Effector CD8-positive, alpha-beta T cell (primary cell): Measurements from ENCODE around the gene PDE6H.

Experiments
- DNase-seq: peaks from one replicate; lab custom pipeline; 2025; lab: John Stamatoyannopoulos, UW

Gene PDE6H

DNA sequence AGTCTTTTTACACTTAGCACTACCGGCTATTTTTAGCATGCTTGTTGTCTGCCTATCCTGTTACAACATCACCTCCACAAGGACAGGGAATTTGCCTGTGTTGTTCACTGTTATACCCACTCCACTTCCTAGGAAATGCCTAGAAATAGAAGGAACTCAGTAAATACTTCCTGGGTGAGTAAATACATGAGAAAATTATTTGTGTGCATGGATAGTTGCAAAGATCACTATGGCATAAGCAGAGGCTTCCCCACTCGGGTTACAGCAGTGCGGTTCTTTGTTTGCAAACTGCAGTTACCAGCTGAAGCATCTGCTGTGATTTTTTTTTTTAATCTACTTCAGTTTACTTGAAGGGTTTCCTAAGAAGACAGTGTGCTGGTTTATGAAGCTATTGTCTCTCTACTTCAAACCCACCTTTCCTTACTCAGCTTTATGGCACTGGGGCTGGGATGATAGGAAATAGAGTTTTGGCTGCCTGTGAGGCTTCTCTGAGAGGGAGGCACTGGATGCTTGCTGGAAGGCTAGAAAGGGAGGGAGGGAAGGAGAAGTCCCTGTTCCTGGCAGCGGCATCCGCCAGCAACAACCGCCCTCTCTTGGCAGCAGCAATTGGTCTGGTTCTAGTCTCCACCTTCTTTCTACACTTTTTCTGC, 29.0 kb downstream of the PDE6H start:
- no peak for DNase-seq

DNA sequence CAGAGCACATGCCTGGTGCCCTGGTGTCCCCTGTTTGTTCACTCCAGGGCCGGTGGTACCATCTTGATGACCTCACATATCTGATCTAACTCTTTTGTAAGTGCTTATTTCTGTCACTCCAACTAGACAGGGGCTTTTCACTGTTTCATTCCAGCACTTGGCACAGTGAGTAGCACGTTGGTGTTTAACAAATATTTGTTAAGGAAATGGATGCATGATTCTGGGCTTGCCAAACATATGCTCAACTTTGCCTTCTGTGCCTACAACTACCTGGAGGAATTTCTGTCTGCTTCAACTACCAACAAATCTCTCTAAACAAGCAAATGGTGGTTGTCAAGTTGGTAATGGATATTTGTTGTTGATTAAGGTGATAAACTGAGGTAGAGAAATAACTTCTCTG, 31.6 kb downstream of the PDE6H start:
- no peak for DNase-seq

DNA sequence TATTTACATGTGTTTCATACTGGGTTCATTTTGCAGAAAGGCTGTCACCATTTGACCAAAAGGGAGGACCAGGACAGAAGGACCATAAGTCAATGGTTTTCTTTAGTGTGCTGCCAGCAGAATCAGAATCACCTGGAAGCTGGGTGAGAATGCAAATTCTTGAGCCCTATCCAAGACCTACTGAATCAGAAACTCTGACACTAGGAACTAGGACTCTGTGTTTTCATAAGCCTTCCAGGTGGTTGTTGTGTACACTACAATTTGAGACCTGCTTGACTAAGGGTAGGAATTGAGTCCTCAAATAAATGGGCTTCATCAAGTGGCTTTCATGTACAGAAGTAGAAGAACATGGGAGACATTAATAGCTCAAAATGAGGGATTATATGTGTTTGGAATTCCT, 32.2 kb downstream of the PDE6H start:
- no peak for DNase-seq

DNA sequence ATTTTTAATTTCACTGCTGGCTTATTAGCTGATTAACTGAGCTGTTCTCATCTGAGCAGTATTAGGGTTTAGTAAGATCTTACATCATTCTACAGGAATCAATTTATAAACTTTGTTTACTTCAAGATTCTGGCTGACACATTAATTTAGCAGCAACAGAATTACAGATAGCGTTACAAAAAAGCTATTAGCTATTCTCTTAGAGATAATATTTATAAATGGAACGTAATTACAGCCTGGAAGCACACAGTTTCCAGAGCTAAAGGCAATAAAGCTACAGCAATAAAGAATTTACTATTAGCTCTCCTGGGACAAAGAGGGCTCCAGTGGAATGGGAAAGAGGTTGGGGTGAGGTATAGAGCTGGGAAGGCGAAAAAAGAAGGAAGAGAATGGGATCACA, 34.7 kb downstream of the PDE6H start:
- DNase-seq: no peak

DNA sequence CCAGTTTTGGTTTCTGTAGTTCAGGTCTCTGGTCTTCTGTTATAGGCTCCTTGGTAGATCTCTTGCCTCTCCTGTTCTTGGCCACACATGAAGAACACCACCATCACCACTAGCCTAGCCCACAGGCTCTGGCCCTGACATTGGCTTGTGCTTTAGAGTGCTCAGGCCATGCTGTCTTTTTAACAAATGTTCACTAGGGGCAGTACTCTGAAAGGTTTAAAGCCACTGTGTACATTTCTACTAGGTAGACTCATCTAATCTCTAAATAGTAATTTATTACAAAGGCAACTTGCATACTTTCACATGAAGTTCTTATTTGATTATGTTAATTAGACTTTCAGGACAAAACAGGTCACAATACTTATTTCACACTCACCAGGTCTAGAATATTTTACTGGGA, 38.3 kb downstream of the PDE6H start:
- no peak for DNase-seq

DNA sequence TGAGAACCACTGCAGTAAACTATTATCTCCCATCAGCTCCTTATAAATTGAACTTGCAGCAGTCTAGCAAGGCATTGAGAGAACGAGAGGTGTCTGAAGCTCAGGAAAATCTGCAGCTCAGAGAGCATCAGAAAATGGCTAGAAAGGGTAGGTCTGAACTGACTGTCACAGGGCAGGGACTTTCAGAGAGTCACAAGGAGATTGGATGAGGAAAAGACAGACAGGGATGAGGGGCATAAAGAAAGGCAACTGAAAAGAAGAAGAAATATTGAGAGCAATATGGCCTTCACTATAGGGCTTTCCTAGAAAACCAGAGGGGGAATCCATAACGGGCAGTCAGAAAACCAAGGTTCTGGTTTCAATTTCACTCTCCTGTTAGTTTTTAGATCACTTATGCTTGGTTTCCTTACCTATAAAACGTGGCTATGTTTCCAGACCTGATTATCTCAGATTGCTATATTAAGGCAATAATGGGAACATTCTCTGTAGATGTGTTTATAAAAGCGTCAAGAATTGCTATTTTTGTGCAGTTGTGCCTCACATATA, 40.9 kb downstream of the PDE6H start:
- no peak for DNase-seq

DNA sequence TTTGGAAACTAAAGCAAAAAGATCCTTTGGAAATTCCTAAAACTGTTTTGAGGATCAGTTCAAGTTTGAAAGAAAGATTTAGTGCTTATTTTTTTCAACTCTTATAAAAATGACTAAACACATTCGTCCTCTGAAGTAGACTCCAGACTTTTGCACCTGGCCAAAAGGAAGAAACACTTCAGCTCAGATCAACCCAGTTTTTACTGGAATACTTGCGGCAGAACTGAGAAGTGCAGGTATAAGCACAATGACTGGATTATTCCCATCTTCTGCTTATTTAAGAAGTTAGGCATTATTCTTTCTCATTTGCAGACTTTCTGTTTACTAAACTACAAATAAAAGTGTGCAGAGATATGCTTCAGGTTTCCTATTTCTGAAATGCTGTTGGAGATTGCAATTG, 41.9 kb downstream of the PDE6H start:
- no peak for DNase-seq

DNA sequence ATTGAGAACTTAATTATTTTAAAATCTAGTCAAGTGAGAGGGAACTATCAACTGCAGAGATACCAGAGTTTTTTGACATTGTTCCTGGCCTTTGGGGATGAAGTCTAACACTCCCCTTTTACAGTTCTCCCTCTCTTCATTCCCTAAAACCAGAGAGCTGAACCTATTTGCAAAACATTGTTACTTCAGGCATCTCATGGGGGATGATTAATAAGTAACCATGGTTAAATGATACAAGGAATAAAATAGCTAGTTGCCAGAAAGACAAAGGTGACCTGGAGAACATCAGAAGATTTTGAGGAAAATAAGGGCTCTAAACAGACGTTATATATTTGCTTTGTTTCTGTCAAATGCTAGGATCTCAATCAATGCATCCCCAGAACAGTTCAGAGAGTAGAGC, 42.3 kb downstream of the PDE6H start:
- DNase-seq: no peak

DNA sequence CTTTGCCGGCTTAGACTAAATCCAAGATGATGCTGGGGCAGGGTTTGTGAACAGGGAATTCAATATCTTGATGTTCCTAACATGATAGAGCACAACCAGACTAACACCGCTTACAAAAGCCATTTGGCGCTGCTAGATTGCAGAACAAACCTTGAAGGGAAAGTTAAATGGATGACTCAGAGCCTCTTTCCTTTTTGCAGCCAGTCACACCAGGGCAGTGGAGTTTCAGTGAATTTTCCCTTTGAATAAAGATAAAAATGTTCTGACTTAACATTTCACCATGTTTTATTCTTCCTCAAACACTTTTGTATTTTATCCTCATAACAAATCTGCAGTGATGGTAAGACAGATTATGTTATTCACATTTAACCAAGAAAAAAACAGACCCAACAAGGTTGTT, 47.3 kb downstream of the PDE6H start:
- DNase-seq: no peak
